OCI-LY3 (cell line): ENCODE results near the gene ADH1A.
"Not testable (repeated sequence)": the region's sequence is repeated elsewhere in the genome, so short reads cannot be mapped to it uniquely, and the experiment has no call there.

Source experiments
- H2AFZ ChIP-seq: fragments of 200-600, 300-600 bp; shearing (Covaris generic); 2 replicates; pipeline ENCODE4 v1.6.0; 2014; ENCODE audit warnings: antibody characterized with exemption, low read depth, low read length
- H3K27ac ChIP-seq: fragments of 200-600, 300-600 bp; sonication (generic); 2 replicates; pipeline ENCODE4 v1.5.1; 2014; ENCODE audit warnings: mild to moderate bottlenecking, low read length, moderate library complexity, mixed read lengths
- H3K27me3 ChIP-seq: fragments of 200-600, 300-600 bp; sonication (generic); 2 replicates; pipeline ENCODE4 v1.6.1; 2014; ENCODE audit warnings: low read depth, low read length, mixed read lengths
- H3K36me3 ChIP-seq: fragments of 200-600, 300-600 bp; sonication (generic); replicated peaks from 2 replicates; pipeline ENCODE3; 2014; ENCODE audit warnings: low read depth, low read length, mixed read lengths
- H3K4me1 ChIP-seq: fragments of 300-600, 200-600 bp; sonication (generic); 2 replicates; pipeline ENCODE4 v1.6.1; 2014; ENCODE audit warnings: low read length, mixed read lengths
- H3K4me2 ChIP-seq: fragments of 200-600, 300-600 bp; sonication (generic); 2 replicates; pipeline ENCODE4 v1.6.1; 2014; ENCODE audit warnings: low read length, mixed read lengths
- H3K4me3 ChIP-seq: fragments of 300-600, 200-600 bp; sonication (generic); 2 replicates; pipeline ENCODE4 v1.5.1; 2014; ENCODE audit warnings: antibody characterized with exemption, mild to moderate bottlenecking, low read length, moderate library complexity
- H3K79me2 ChIP-seq: fragments of 300-600, 200-600 bp; shearing (Covaris generic); 2 replicates; pipeline ENCODE4 v1.6.1; 2014; ENCODE audit warnings: mild to moderate bottlenecking, low read length, mixed read lengths
- H3K9ac ChIP-seq: fragments of 300-600, 200-600 bp; shearing (Covaris generic); 2 replicates; pipeline ENCODE4 v1.6.0; 2014; ENCODE audit warnings: mild to moderate bottlenecking, low read length, moderate library complexity
- H3K9me3 ChIP-seq: fragments of 200-600, 300-600 bp; shearing (Covaris generic); 2 replicates; pipeline ENCODE4 v1.6.1; 2014; ENCODE audit warnings: low read length, mixed read lengths; ENCODE audit not compliant: insufficient read depth
- H4K20me1 ChIP-seq: fragments of 200-600, 300-600 bp; sonication (generic); 2 replicates; pipeline ENCODE4 v1.6.1; 2016; ENCODE audit warnings: low read length, mixed read lengths; ENCODE audit not compliant: insufficient read depth
- EZH2phosphoT487 ChIP-seq: fragments of 200-600 bp; shearing (Covaris generic); IDR thresholded peaks from 2 replicates; pipeline ENCODE4 v1.6.1; 2018; ENCODE audit warnings: antibody characterized with exemption, mixed run types, low read depth
- TF ChIP-seq, protein P1 (sequence below): fragments of 200-600, 300-600 bp; sonication (generic); IDR thresholded peaks from 2 replicates; pipeline ENCODE4 v1.5.1; 2014; ENCODE audit warnings: antibody characterized with exemption, low read length, low read depth

Gene ADH1A

DNA sequence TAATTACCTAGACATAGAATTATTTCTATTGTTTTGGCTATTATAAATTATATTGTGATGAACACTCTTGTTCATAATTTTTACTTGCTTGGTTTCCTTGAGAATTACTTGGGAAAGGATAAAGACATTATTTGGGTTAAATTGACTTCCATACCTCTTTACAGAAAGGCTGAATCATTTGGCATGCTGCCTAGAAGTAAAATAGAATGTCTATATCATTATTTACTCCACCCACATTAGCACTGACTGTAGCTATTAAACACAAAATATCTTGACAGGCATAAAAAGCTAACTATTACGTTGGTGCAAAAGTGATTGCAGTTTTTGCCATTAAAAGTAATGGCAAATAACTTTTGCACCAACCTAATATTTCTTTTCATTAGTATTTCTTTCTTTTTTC is 42.1 kb downstream of the ADH1A start:
- no peak overlapping the region for H3K27ac ChIP-seq
- H2AFZ ChIP-seq, result no peak overlapping the region
- H3K4me1 ChIP-seq, result no peaks in the 10 kb centered on the region
- H4K20me1 ChIP-seq, result no peaks in the 10 kb centered on the region
- no peaks in the 10 kb centered on the region for H3K79me2 ChIP-seq
- no peaks in the 10 kb centered on the region for H3K9me3 ChIP-seq
- no peak overlapping the region for H3K9ac ChIP-seq
- H3K4me3 ChIP-seq, result no peak overlapping the region
- TF ChIP-seq EZH2phosphoT487, result no peak
- TF ChIP-seq, protein P1, sequence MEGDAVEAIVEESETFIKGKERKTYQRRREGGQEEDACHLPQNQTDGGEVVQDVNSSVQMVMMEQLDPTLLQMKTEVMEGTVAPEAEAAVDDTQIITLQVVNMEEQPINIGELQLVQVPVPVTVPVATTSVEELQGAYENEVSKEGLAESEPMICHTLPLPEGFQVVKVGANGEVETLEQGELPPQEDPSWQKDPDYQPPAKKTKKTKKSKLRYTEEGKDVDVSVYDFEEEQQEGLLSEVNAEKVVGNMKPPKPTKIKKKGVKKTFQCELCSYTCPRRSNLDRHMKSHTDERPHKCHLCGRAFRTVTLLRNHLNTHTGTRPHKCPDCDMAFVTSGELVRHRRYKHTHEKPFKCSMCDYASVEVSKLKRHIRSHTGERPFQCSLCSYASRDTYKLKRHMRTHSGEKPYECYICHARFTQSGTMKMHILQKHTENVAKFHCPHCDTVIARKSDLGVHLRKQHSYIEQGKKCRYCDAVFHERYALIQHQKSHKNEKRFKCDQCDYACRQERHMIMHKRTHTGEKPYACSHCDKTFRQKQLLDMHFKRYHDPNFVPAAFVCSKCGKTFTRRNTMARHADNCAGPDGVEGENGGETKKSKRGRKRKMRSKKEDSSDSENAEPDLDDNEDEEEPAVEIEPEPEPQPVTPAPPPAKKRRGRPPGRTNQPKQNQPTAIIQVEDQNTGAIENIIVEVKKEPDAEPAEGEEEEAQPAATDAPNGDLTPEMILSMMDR, result no peak
- H3K27me3 ChIP-seq, result no peaks in the 10 kb centered on the region
- H3K36me3 ChIP-seq, result no peaks in the 10 kb centered on the region
- H3K4me2 ChIP-seq, result no peak overlapping the region

DNA sequence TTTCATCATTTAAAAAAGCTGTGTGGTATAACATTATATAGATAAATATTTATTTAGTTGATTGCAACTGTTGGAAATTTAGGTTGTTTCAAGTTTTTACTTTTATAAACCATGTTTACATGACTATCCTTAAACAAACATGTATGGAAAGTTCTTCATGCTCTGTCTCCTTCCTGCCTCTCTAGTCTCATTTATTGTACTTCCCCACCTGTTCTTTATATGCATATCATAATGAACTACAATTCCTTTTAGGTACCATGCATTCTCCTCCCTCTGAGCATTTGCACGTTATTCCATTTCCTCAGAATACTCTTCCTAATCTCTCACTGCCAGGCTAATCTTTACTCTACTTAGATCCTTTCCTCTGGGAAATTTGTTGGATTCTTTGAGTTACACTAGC is 54.8 kb downstream of the ADH1A start:
- Histone ChIP-seq H3K36me3 (no peaks in the 10 kb centered on the region), H3K27ac (no peak overlapping the region), H3K4me2 (no peak overlapping the region), H3K27me3 (no peaks in the 10 kb centered on the region), H4K20me1 (no peaks in the 10 kb centered on the region), H3K79me2 (no peaks in the 10 kb centered on the region), H3K4me1 (no peaks in the 10 kb centered on the region), H3K9ac (no peak overlapping the region), H2AFZ (no peak overlapping the region), H3K9me3 (no peaks in the 10 kb centered on the region), H3K4me3 (no peak overlapping the region)
- TF ChIP-seq, protein P1, result no peak
- TF ChIP-seq EZH2phosphoT487, result no peak

DNA sequence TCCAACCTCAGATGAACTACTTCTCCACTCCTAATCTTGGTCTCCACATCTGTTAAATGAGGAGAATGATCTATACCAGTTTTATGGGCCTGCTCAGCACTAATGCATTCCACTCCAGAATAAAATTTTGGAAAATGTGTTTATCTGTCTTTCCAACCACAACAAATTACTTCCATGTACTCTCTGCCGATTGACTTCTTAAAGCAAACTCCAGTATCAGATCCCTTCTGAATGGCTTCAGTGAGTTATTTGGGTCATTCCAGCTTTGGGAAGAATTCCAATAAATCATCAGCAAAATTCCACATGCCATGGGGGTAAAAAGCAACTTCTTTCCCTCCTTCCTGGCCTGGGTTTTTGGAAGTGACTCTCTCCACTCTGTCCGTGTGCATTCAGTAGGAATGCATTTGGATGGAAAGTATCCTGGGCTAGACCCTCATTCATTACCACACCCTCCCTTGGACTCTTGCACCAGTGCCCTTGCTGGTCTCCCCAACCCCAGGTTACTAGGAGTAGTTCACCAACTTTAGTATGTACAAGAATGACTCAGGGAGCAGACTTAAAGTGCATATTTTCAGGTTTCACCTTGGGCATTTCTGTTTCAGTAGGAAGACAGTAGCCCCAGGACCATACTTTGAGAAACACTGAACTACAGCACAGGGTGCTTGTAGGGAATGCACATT is 56.3 kb downstream of the ADH1A start:
- no peaks in the 10 kb centered on the region for H3K79me2 ChIP-seq
- H3K36me3 ChIP-seq, result no peaks in the 10 kb centered on the region
- TF ChIP-seq, protein P1, result no peak
- TF ChIP-seq EZH2phosphoT487, result no peak
- no peak overlapping the region for H2AFZ ChIP-seq
- no peak overlapping the region for H3K27ac ChIP-seq
- no peak overlapping the region for H3K9ac ChIP-seq
- H3K27me3 ChIP-seq, result no peaks in the 10 kb centered on the region
- no peaks in the 10 kb centered on the region for H4K20me1 ChIP-seq
- no peaks in the 10 kb centered on the region for H3K9me3 ChIP-seq
- H3K4me2 ChIP-seq, result no peak overlapping the region
- H3K4me3 ChIP-seq, result no peak overlapping the region
- no peaks in the 10 kb centered on the region for H3K4me1 ChIP-seq

DNA sequence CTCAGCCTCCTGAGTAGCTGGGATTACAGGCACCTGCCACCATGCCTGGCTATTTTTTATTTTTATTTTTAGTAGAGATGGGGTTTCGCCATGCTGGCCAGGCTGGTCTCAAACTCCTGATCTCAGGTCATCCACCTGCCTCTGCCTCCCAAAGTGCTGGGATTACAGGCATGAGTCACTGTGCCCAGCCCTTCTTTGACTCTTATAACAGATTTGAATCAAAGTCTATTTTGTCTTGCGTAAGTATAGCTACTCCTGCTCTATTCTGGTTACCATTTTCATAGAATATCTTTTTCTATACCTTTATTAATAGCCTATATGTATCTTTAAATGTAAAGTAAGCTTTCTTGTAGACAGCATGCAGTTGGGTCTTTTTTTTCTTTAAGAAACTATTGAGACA is 57.4 kb downstream of the ADH1A start:
- not testable (repeated sequence) for H4K20me1 ChIP-seq, H3K27me3 ChIP-seq, H3K4me2 ChIP-seq, H3K4me1 ChIP-seq, H2AFZ ChIP-seq, H3K27ac ChIP-seq, H3K36me3 ChIP-seq, H3K9me3 ChIP-seq, H3K4me3 ChIP-seq, H3K79me2 ChIP-seq, H3K9ac ChIP-seq

DNA sequence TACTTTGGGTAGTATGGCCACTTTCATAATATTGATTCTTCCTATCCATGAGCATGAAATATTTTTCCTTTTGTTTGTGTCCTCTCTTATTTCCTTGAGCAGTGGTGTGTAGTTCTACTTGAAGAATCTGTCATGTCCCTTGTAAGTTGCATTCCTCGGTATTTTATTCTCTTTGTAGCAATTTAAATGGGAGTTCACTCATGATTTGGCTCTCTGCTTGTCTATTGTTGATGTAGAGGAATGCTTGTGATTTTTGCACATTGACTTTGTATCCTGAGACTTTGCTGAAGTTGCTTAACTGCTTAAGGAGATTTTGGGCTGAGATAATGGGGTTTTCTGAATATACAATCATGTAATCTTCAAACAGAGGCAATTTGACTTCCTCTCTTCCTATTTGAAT is 62.1 kb downstream of the ADH1A start:
- not testable (repeated sequence) for H3K79me2 ChIP-seq, H3K4me1 ChIP-seq, H3K27me3 ChIP-seq, H3K9me3 ChIP-seq, H3K27ac ChIP-seq, H3K4me3 ChIP-seq, H3K4me2 ChIP-seq, H4K20me1 ChIP-seq, H2AFZ ChIP-seq, H3K36me3 ChIP-seq, H3K9ac ChIP-seq

DNA sequence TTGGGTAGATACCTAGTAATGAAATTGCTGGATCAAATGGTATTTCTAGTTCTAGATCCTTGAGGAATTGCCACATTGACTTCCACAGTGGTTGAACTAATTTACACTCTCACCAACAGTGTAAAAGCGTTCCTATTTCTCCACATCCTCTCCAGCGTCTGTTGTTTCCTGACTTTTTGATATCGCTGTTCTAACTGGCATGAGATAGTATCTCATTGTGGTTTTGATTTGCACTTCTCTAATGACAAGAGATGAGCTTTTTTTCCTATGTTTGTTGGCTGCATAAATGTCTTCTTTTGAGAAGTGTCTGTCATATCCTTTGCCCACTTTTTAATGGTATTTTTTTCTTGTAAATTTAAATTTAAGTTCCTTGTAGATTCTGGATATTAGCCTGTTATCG is 63.1 kb downstream of the ADH1A start:
- not testable (repeated sequence) for H3K79me2 ChIP-seq, H3K36me3 ChIP-seq, H3K4me3 ChIP-seq, H3K4me2 ChIP-seq, H3K4me1 ChIP-seq, H2AFZ ChIP-seq, H3K27me3 ChIP-seq, H3K9me3 ChIP-seq, H3K9ac ChIP-seq, H3K27ac ChIP-seq, H4K20me1 ChIP-seq
